Esophagus (tissue), 2 donors: ENCODE measurements around the gene PARP1. TPM values are rescaled to one million over a fixed set of nuclear protein-coding genes. Genes with fewer than 3 reads are reported as not detected.

Source experiments
- H3K27ac ChIP-seq, 2 donors: one replicate each; pipeline ENCODE4 v1.5.1; 2013; ENCODE audit warnings: low read depth in 2 of 2, mild to moderate bottlenecking in 2 of 2, inconsistent platforms in 1 of 2, low read length in 1 of 2, moderate library complexity in 1 of 2
- H3K27me3 ChIP-seq, 2 donors: one replicate each; pipeline ENCODE4 v1.6.1; 2013; ENCODE audit warnings: low read length in 2 of 2, control low read depth in 1 of 2, mild to moderate bottlenecking in 1 of 2; ENCODE audit not compliant: insufficient read depth in 2 of 2, control insufficient read depth in 1 of 2
- H3K36me3 ChIP-seq, 2 donors: one replicate each; pipeline ENCODE4 v1.6.1; 2013; ENCODE audit warnings: low read length in 1 of 2; ENCODE audit not compliant: control insufficient read depth in 2 of 2, insufficient read depth in 2 of 2
- H3K4me1 ChIP-seq, 2 donors: one replicate each; pipeline ENCODE4 v1.6.1; 2013; ENCODE audit warnings: low read length in 1 of 2; ENCODE audit not compliant: control insufficient read depth in 2 of 2, insufficient read depth in 2 of 2
- H3K4me3 ChIP-seq, 2 donors: one replicate each; pipeline ENCODE4 v1.5.1; 2013; ENCODE audit warnings: low read length in 2 of 2, mild to moderate bottlenecking in 2 of 2, low read depth in 1 of 2, moderate library complexity in 1 of 2
- H3K9me3 ChIP-seq, 2 donors: one replicate each; pipeline ENCODE4 v1.6.1; 2013; ENCODE audit warnings: mild to moderate bottlenecking in 2 of 2, low read depth in 1 of 2, low read length in 1 of 2, moderate library complexity in 1 of 2; ENCODE audit not compliant: control insufficient read depth in 2 of 2, insufficient read depth in 1 of 2
- WGBS, 2 donors: extraction: QIAGEN DNeasy Blood & Tissue Kit; methylation state at CpG; one replicate each; pipeline ENCODE4 v1.1.7; 2013; 5-methylcytosine and 5-hydroxymethylcytosine counted together
- polyA plus RNA-seq, 2 donors: library from polyadenylated mRNA; stranded (reverse); fragments of 200-250 nt; gene quantifications; one replicate each; pipeline ENCODE4 v1.2.3, GENCODE V29; 2013
- donor health status: healthy with polysubstance abuse.
- donor health status: Bipolar disorder and iron deficiency.

PARP1 gene
- polyA plus RNA-seq, 2 donors = 10.6 to 29.0 TPM

GRCh38 chr1:226401355-226402303 lies 6.3 kb downstream of the PARP1 start:
- Histone ChIP-seq H3K4me1 (peaks cover 11% of the 10 kb centered on the region in 2 donors), H3K36me3 (peaks cover 0 to 20% of the 10 kb centered on the region in 2 donors), H3K27me3 (no peaks in the 10 kb centered on the region), H3K4me3 (no peak overlapping the region), H3K27ac (peak overlapping the region in 1 of 2 donors; percentile 15), H3K9me3 (no peaks in the 10 kb centered on the region)
- WGBS, 2 donors = 80 to 81% methylated on average over 9 of the region's 9 CpGs

GRCh38 chr1:226400519-226401354 lies 7.2 kb downstream of the PARP1 start:
- H3K9me3 ChIP-seq = no peaks in the 10 kb centered on the region
- H3K4me1 ChIP-seq = peaks cover 10 to 11% of the 10 kb centered on the region in 2 donors
- peaks cover 0 to 20% of the 10 kb centered on the region in 2 donors for H3K36me3 ChIP-seq
- no peak overlapping the region for H3K4me3 ChIP-seq
- H3K27me3 ChIP-seq = no peaks in the 10 kb centered on the region
- H3K27ac ChIP-seq = peak overlapping the region in 1 of 2 donors; percentile 15
- 83 to 84% methylated on average over 11 of the region's 11 CpGs for WGBS, 2 donors

- Histone ChIP-seq H3K9me3 (no peaks in the 10 kb centered on the region), H3K36me3 (peaks cover 0 to 21% of the 10 kb centered on the region in 2 donors), H3K4me3 (no peak overlapping the region), H3K27me3 (no peaks in the 10 kb centered on the region), H3K4me1 (peaks cover 0 to 6% of the 10 kb centered on the region in 2 donors), H3K27ac (no peak overlapping the region)
- 85 to 94% methylated on average over 7 of the region's 7 CpGs for WGBS, 2 donors
Observed at GRCh38 chr1:226397955-226398636, 9.8 kb downstream of the PARP1 start.

- peaks cover 0 to 4% of the 10 kb centered on the region in 2 donors for H3K4me1 ChIP-seq
- no peaks in the 10 kb centered on the region for H3K27me3 ChIP-seq
- no peak overlapping the region for H3K4me3 ChIP-seq
- no peak overlapping the region for H3K27ac ChIP-seq
- no peaks in the 10 kb centered on the region for H3K9me3 ChIP-seq
- WGBS, 2 donors = 85 to 86% methylated on average over 8 of the region's 8 CpGs
- H3K36me3 ChIP-seq = peaks cover 0 to 22% of the 10 kb centered on the region in 2 donors
Observed at GRCh38 chr1:226397011-226397926, 10.6 kb downstream of the PARP1 start.

GRCh38 chr1:226395753-226396152 lies 12.1 kb downstream of the PARP1 start:
- H3K36me3 ChIP-seq = peaks cover 0 to 16% of the 10 kb centered on the region in 2 donors
- no peaks in the 10 kb centered on the region for H3K27me3 ChIP-seq
- H3K4me1 ChIP-seq = peaks cover 0 to 2% of the 10 kb centered on the region in 2 donors
- WGBS, 2 donors = 93 to 97% methylated on average over 6 of the region's 6 CpGs
- H3K27ac ChIP-seq = no peak overlapping the region
- no peaks in the 10 kb centered on the region for H3K9me3 ChIP-seq
- no peak overlapping the region for H3K4me3 ChIP-seq

GRCh38 chr1:226394462-226394861 lies 13.4 kb downstream of the PARP1 start:
- Histone ChIP-seq H3K9me3 (no peaks in the 10 kb centered on the region), H3K27ac (no peak overlapping the region), H3K27me3 (no peaks in the 10 kb centered on the region), H3K4me3 (no peak overlapping the region), H3K36me3 (peaks cover 3 to 20% of the 10 kb centered on the region in 2 donors), H3K4me1 (no peaks in the 10 kb centered on the region)
- WGBS, 2 donors = 92 to 95% methylated on average over 5 of the region's 5 CpGs

GRCh38 chr1:226390681-226391080 lies 17.2 kb downstream of the PARP1 start:
- H3K4me3 ChIP-seq = no peak overlapping the region
- no peaks in the 10 kb centered on the region for H3K9me3 ChIP-seq
- H3K36me3 ChIP-seq = peaks cover 18 to 37% of the 10 kb centered on the region in 2 donors
- WGBS, 2 donors = 96 to 98% methylated on average over 3 of the region's 3 CpGs
- H3K27me3 ChIP-seq = no peaks in the 10 kb centered on the region
- H3K27ac ChIP-seq = no peak overlapping the region
- no peaks in the 10 kb centered on the region for H3K4me1 ChIP-seq

GRCh38 chr1:226388131-226388530 lies 19.8 kb downstream of the PARP1 start:
- H3K27ac ChIP-seq = no peak overlapping the region
- H3K4me1 ChIP-seq = no peaks in the 10 kb centered on the region
- H3K9me3 ChIP-seq = no peaks in the 10 kb centered on the region
- 94 to 97% methylated on average over 1 of the region's 1 CpG for WGBS, 2 donors
- no peak overlapping the region for H3K4me3 ChIP-seq
- H3K27me3 ChIP-seq = no peaks in the 10 kb centered on the region
- peaks cover 22 to 52% of the 10 kb centered on the region in 2 donors for H3K36me3 ChIP-seq
